Measurements from ENCODE around the gene PPM1H.

Gene PPM1H

DNA sequence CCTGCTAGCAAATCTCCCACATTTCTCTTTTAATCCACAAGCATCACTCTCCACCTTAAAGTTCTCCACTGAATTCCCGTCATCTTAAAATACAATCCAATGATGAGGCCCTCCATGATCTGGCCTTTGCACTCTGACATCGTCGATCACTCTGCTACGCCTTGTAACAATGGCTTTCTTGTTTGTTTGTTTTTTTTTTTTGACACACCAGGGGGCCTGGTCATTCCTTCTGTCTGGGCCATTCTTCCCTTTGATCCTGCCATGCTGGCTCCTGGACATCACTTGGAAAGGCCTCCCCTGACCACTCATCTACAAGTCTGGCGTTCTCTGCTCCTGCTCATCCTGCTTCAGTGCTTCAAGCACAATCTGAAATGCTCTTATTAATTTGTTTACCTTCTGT lies 233.5 kb downstream of the PPM1H start:
- no peak for DNase-seq

GRCh38 chr12:62700091-62700880 lies 234.7 kb downstream of the PPM1H start:
- DNase-seq, result no peak

- DNase-seq, result no peak
Measured at GRCh38 chr12:62698701-62699101, 236.2 kb downstream of the PPM1H start.

DNA sequence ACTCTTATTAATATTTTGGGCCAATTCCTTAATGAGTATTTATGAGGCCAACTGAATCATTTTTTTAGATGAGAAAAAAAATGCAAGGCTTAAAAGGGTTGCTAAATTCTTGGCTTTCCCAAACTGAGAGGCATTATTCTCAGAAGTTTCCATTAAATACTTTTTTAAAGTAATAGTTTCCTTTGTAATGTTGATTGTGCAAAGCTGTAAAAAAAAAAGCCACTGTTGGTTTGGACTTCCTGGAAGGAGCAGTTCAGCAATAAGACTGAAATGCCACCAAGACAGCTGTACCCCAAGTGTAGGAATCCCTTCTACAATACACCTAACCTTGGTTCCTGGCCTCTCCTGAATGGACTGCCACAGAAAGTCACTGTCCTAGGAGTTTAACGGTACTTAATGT lies 237.1 kb downstream of the PPM1H start:
- DNase-seq, result no peak

DNA sequence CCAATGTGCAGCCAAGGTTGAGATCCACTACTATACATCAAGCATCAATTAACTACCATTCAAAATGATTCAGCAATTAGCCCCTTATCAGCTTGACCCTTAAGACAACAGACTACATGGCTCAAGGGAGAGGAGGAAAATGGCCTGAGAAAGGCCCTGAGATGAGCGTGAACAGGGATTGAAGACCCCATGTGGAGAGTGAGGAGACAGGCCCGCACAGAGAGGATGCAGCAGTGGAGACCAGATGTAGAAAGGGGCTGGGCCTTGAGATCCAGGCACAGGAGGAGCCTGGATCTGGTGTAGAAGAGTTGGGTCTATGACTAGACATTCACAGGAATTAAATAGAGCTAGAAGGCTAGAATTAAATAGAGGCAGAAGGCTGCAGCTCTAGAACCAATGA lies 239.3 kb downstream of the PPM1H start:
- no peak for DNase-seq

DNA sequence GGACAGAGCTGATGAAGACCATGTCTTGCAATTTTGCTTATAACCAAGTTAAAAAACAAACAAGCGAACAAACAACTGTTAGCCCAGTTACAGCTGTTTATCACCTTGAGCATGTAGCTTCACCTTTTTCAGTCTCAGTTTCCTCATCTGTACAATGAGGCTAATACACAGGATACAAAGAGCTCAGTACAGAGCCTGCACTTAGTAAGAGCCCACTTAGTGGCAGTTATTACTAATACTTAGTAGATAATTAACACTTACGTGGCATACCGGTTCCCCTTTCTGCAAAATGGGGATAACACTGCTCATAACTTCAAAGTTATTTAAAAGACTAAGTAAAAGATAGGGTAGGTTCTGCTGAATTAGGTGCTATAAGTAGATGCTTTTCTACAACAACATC lies 240.3 kb downstream of the PPM1H start:
- no peak for DNase-seq

GRCh38 chr12:62694116-62694515 lies 240.8 kb downstream of the PPM1H start:
- DNase-seq, result no peak

GRCh38 chr12:62693376-62694050 lies 241.4 kb downstream of the PPM1H start:
- no peak for DNase-seq

- no peak for DNase-seq
Measured at GRCh38 chr12:62692884-62693283, 242.1 kb downstream of the PPM1H start.

DNA sequence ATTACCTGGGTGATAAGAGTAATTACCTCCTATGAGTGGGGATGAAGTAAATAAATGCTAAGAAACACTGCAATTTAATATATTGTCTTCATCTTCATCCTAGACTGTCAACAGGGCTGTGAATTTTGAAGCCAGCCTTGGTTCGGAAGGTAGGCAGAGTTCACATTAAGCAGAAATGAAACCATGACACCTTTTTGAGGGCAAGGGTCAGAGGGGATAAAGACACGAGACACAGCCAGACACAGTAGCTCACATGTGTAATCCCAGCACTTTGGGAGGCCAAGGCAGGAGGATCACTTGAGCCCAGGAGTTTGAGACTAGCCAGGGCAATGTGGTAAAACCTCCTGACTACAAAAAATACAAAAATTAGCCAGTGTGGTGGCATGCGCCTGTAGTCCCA lies 243.6 kb downstream of the PPM1H start:
- no peak for DNase-seq

- DNase-seq, result no peak
Measured at GRCh38 chr12:62689042-62689839, 245.7 kb downstream of the PPM1H start.

GRCh38 chr12:62686938-62687337 lies 248.0 kb downstream of the PPM1H start:
- no peak for DNase-seq

DNA sequence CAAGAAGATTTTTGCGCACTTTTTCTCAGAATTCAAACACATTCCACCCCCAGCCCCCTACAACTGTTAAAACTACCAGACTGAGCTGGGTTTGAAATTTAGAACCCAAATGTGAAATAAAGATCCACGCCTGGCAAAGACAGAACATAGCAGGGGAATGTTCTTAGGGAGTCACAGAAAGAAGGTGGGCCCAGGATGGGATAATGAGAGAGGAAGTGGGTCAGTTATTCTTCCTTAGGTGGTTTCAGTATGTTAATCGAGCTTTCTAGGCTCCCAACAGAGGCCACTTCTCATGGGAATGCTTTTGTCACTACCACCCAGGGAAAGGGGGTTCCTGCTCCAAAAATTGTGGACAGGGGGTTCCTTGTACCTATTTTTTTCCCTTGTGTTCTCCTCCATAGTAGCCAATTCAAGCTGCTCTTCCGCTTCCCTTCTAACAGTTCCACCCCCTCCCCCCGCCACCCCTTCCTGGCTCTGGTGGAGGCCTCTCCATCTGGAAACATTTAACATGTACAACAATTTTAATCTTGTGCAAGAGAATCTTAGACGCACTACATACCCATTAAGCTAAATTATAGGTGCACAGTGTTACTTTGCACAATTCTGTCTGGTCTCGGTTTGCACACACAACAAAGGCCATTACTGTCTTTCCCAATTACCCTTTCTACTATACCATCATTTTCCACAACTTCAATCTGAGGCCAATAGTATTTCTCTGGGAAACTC lies 250.2 kb downstream of the PPM1H start:
- DNase-seq, result no peak

- DNase-seq, result no peak
Measured at GRCh38 chr12:62683776-62684569, 251.0 kb downstream of the PPM1H start.

DNA sequence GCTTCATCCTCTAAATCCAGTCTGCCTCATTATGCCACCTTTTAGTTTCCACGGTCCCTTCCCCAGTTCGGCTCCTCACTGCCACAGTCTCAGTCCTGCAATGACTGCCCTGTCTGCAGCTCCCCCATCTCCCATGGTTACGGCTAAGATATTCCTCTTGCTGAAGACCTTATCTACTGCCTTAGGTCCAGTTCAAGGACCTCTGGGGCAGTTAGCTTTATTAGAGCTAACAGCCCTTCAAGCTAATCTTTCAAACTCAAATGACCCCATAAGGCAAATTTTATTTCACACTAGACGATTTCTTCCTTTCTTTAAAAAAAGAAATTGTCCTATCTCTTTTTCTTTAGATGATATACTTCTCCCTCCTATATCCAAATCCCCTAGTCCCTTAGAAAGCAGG lies 253.6 kb downstream of the PPM1H start:
- DNase-seq, result no peak

GRCh38 chr12:62679608-62680007 lies 255.3 kb downstream of the PPM1H start:
- DNase-seq, result no peak

DNA sequence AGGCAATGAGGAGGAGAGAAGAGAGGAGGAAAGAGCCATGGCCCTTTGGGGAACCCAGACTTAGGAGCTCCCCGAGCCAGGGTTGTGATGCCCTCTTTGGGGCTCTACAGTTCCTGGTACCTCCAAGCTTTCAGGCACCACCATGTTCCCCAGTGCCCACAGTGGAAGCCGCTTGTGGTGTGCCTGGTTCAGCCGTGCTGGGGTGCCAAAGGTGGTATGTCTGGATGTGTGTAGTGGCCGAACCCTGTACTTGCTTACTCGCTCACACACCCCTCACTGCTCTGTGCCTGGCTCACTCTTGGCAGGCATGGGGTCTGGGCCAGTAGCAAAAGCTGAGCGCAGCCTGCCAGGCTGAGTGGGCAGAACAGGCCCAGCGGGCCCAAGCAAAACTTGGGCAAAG lies 257.6 kb downstream of the PPM1H start:
- DNase-seq, result no peak

DNA sequence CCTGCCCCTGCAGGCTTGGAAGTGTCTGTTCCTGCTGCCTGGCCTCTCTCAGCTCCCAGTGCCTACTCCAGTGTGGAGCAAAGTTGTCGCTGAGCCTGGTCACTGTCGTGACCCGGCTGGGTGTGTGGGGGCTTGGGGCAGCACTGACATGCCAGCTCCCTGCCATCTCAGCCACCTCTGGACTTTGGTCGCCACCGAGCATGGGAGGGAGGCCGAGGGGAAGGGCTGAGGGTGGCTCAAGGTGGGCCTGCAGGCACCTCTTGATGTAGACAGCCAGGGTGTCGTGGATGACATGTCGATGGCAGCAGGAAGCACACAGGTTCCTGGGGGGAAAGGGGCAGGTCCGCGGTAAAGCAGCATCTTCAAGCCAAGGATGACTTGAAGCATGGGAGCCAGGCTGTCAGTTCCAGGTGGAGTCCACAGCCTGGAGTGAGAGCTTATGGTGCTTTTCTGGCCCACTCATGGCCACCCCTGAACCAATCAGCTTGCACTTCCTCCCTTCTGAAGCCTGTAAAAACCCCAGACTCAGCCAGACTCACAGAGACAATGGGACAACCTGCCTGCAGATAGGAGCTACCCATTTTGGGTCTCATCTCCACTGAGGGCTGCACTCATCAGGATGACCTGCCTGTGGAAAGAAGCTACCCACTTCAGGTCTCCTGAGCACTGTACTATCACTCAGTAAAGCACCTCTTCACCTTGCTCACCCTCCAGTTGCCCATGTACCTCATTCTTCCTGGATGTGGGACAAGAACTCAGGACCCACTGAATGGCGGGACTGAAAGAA lies 258.2 kb downstream of the PPM1H start:
- no peak for DNase-seq

- DNase-seq, result no peak
Measured at GRCh38 chr12:62673028-62673815, 261.7 kb downstream of the PPM1H start.

DNA sequence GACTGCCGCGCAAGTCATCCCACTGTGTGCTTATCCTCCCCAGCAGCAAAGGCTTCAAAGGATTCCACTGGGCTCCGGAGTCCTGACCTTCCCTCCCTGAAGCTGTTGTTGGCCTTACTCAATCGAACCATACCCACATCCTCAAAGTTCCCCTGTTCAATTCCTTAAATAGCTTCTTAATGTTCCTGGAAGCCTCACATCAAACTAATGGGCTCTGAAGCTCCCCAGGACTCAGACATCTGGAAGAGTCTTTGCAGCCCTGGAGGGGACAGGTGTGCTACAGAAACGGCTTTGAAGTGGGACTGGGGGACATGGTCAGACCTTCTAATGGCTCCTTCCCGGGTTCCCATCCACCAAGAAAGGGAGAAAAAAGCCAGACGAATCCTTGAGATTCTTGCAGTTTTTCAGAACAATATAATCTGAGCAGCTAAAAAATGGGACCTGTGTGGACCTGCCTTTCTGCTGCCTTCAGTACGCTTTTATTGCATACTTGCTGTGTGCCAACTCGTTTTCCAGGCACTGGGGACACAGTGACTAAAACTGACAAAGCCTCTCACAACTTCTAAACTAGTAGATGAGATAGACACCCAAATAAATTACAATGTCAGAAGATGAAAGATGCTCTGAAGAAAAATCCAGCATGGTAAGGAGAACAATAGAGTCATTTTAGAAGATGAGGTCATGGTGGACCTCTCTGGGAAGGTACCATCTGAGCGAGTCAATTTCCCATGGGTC lies 263.8 kb downstream of the PPM1H start:
- DNase-seq, result no peak

All from activated CD4-positive, CD25-positive, alpha-beta regulatory T cell treated with anti-CD3 and anti-CD28 coated beads, Interleukin-2, amount 50 U/mL, for 72 hours (primary cell).